HG02759 (cell line): ENCODE measurements around the gene HSF5.

Experiments
- ATAC-seq: cut with Tn5 transposase; IDR thresholded peaks from one replicate; pipeline ENCODE4 v1.9.1; 2021; ENCODE audit warnings: mild to moderate bottlenecking, moderate library complexity; ENCODE audit not compliant: unreplicated experiment

Gene HSF5

GRCh38 chr17:58373003-58373402 is 115.2 kb downstream of the HSF5 start:
- no peak for ATAC-seq

- ATAC-seq, result no peak
These were observed 116.8 kb downstream of the HSF5 start for GRCh38 chr17:58371300-58371950.

- no peak for ATAC-seq
These were observed 117.5 kb downstream of the HSF5 start for GRCh38 chr17:58370716-58371115.

- ATAC-seq, result no peak
These were observed 117.9 kb downstream of the HSF5 start for GRCh38 chr17:58370309-58370708.
